ENCODE measurements around the gene WDR33. TPM values are rescaled to one million over a fixed set of nuclear protein-coding genes. Genes with fewer than 3 reads are reported as not detected.
"Not testable (repeated sequence)": the region's sequence is repeated elsewhere in the genome, so short reads cannot be mapped to it uniquely, and the experiment has no call there.

The WDR33 gene
- total RNA-seq, 1 donor from 2014 or later: 31.3 TPM

DNA sequence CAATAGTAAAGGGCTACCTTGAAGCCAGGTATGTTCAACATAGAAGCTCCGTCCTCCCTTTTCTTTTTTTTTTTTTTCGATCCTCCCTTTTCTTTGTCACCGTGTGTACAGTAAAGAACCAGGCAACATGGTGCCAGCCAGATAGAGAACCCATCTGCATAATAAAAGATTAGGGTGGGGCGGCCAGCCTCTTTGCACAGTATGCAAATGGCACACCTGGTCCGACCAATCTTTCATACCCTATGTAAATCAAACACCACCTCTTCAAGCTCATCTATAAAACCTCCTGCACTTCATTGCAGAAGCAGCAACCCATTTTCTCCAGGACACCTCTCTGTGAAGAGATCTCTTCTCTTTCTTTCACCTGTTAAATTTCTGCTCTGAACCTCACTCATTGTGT, 7.3 kb upstream of the WDR33 start:
- TF ChIP-seq, protein P1, sequence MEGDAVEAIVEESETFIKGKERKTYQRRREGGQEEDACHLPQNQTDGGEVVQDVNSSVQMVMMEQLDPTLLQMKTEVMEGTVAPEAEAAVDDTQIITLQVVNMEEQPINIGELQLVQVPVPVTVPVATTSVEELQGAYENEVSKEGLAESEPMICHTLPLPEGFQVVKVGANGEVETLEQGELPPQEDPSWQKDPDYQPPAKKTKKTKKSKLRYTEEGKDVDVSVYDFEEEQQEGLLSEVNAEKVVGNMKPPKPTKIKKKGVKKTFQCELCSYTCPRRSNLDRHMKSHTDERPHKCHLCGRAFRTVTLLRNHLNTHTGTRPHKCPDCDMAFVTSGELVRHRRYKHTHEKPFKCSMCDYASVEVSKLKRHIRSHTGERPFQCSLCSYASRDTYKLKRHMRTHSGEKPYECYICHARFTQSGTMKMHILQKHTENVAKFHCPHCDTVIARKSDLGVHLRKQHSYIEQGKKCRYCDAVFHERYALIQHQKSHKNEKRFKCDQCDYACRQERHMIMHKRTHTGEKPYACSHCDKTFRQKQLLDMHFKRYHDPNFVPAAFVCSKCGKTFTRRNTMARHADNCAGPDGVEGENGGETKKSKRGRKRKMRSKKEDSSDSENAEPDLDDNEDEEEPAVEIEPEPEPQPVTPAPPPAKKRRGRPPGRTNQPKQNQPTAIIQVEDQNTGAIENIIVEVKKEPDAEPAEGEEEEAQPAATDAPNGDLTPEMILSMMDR (IDR thresholded peaks at IDR 0.05; ENCODE audit: insufficient read depth, low read length, severe bottlenecking): no peak
- FAIRE-seq (no peak), DNase-seq (ENCODE audit: low read depth) (no peak)
- no peaks in the 10 kb centered on the region for H3K36me3 ChIP-seq (ENCODE audit: control insufficient read depth, insufficient read depth, low read length)
- H3K27me3 ChIP-seq (ENCODE audit: control insufficient read depth, insufficient read depth, low read length): no peaks in the 10 kb centered on the region
- H3K4me3 ChIP-seq (ENCODE audit: low read depth, low read length): no peak overlapping the region

DNA sequence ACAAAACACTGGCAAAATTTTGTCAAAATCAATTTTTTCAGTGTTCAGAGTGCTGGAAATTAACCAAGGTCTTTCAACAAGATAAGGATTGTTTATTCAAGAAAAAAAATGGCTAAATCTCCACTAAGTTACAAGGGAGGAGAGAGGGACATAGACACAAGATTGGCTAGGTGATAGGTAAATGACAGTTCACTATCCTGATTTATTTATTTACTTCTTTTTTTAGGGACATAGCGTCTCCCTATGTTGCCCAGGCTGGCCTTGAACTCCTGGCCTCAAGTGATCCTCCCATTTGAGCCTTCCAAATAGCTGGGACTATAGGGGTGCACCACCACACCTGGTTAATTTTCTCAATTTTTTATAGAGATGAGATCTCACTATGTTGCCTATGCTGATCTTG, 3.7 kb upstream of the WDR33 start:
- H3K36me3 ChIP-seq (ENCODE audit: control insufficient read depth, insufficient read depth, low read length): no peaks in the 10 kb centered on the region

DNA sequence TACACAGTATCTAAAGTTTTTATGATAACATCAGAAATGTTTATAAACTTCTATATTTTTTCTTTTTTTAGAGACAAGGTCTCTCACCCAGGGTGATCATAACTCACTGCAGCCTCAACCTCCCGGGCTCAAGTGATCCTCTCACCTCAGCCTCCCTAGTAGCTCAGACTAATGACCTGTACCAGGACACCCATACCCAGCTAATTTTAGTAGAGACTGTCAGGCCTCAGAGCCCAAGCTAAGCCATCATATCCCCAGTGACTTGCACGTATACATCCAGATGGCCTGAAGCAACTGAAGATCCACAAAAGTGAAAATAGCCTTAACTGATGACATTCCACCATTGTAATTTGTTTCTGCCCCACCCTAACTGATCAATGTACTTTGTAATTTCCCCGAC, 1.5 kb upstream of the WDR33 start:
- not testable (repeated sequence) for H3K27me3 ChIP-seq (ENCODE audit: control insufficient read depth, insufficient read depth, low read length); FAIRE-seq; H3K36me3 ChIP-seq (ENCODE audit: control insufficient read depth, insufficient read depth, low read length); DNase-seq (ENCODE audit: low read depth); H3K4me3 ChIP-seq (ENCODE audit: low read depth, low read length)

More for the DNA sequence above, 3.7 kb upstream of the WDR33 start:
- FAIRE-seq (no peak), DNase-seq (ENCODE audit: low read depth) (no peak)
- no peaks in the 10 kb centered on the region for H3K27me3 ChIP-seq (ENCODE audit: control insufficient read depth, insufficient read depth, low read length)
- TF ChIP-seq, protein P1 (IDR thresholded peaks at IDR 0.05; ENCODE audit: insufficient read depth, low read length, severe bottlenecking): no peak
- no peak overlapping the region for H3K4me3 ChIP-seq (ENCODE audit: low read depth, low read length)

DNA sequence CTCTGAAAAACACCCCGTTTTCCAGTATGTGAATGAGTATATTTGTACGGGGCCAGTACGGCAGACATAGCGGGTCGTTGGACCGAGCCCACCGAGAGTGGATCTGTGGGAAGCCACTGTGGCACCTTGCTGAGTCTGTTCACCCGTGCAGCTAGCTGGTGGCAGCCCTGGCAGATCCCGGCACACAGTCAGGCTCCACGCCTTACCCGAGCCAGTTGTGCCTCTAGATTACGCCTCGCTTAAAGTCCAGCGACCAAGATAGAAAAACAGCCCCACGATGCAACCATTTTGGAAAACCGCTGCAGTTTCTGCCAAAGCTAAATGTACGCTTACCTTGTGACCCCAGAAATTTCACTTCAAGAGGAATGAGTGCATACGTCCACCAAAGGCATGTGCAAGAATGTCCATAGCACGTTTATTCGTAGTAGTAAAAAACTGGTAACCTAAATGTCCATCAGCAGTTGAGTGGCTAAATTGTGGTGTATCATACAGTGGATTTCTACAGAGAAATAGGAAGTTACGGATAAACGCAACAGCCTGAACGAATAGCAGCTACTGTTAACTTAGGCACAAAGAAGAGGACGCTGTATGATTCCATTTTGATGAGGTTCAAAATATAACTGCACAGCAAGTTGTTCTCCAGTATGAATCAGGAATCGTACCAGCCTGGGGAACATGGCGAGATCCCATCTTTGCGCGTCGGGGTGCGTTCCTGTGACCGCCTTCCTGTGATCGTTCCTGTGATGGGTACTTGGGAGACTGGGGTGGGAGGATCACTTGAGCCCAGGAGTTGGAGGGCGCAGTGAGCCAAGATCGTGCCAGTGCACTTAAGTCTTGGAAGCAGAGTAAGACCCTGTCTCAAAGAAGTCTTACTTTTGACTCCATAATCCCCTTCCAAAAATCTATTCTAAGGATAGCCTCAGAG, 688 bp upstream of the WDR33 start:
- FAIRE-seq: no peak

DNA sequence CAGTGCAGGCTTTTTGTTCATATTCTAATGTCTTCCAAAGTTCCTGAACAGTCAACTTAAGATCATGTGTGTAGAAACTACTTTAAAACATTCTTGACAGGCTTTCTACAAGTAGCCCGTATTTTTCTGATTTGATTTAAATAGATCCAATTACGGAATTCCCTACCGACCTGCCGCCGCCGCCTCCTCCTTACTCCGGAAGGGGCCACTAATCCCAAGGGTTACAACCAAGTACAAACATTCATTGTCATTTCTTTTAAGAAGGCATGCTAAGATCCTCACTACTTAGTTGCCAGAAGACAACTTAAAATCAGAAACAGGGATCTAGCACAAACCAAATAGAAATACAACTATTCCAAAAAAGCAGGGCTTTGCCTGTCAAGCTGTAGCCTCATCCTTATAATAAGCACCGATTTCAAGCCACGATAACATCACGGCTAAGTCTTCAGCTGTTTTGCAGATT, 784 bp downstream of the WDR33 start:
- peak overlapping the region; percentile 55 for H3K4me3 ChIP-seq (ENCODE audit: low read depth, low read length)
- H3K36me3 ChIP-seq (ENCODE audit: control insufficient read depth, insufficient read depth, low read length): no peaks in the 10 kb centered on the region
- no peaks in the 10 kb centered on the region for H3K27me3 ChIP-seq (ENCODE audit: control insufficient read depth, insufficient read depth, low read length)
- TF ChIP-seq, protein P1 (IDR thresholded peaks at IDR 0.05; ENCODE audit: insufficient read depth, low read length, severe bottlenecking): no peak
- FAIRE-seq (no peak), DNase-seq (ENCODE audit: low read depth) (peak; percentile 44)

More for the DNA sequence above, 688 bp upstream of the WDR33 start:
- TF ChIP-seq, protein P1 (IDR thresholded peaks at IDR 0.05; ENCODE audit: insufficient read depth, low read length, severe bottlenecking): no peak
- Histone ChIP-seq H3K36me3 (ENCODE audit: control insufficient read depth, insufficient read depth, low read length) (no peaks in the 10 kb centered on the region), H3K27me3 (ENCODE audit: control insufficient read depth, insufficient read depth, low read length) (no peaks in the 10 kb centered on the region), H3K4me3 (ENCODE audit: low read depth, low read length) (peak overlapping the region; percentile 55)
- DNase-seq (ENCODE audit: low read depth): no peak

DNA sequence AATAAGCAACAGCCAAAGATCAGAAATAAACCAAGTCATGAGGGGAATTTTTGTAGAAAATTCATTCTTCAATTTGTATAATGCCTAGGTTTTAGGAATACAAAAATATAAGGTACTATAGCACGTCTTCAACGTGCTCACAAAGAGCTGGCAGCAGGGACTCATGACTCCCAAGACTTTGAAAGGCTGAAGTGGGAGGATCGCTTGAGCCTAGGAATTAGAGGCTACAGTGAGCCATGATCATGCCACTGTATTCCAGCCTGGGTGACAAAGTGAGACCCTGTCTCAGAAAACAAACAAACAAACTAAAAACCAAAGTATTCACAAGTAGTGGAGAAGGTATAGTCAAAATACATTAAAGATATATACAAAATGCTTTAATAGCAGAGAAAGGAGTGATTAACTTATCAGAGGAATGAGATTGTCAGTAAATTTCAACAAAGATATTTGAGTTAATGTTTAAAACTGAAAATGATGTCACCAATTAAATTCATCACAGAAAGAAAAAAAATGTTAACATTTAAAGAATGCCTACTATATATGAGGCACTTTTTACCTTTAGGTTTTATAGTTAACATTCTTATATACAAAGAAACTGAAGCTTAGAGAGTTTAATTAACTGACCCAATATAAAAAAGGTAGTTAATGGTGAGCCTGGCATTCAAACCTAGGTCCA, 3.2 kb downstream of the WDR33 start:
- DNase-seq (ENCODE audit: low read depth) (no peak), FAIRE-seq (no peak)
- H3K27me3 ChIP-seq (ENCODE audit: control insufficient read depth, insufficient read depth, low read length): no peaks in the 10 kb centered on the region
- H3K4me3 ChIP-seq (ENCODE audit: low read depth, low read length): no peak overlapping the region
- no peaks in the 10 kb centered on the region for H3K36me3 ChIP-seq (ENCODE audit: control insufficient read depth, insufficient read depth, low read length)
- TF ChIP-seq, protein P1 (IDR thresholded peaks at IDR 0.05; ENCODE audit: insufficient read depth, low read length, severe bottlenecking): no peak

DNA sequence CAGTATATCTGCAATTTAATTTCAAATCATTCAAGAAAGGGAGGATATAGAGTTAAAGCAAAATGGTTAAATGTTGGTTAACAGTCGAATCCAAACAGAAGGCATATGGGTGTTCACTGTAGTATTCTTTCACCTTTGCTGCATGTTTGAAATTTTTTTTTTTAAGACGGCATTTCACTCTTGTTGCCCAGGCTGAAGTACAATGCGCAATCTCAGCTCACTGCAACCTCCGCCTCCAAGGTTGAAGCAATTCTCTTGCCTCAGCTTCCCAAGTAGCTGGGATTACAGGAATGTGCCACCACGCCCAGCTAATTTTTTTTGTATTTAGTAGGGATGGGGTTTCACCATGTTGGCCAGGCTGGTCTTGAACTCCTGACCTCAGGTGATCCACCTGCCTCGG, 4.1 kb downstream of the WDR33 start:
- H3K27me3 ChIP-seq (ENCODE audit: control insufficient read depth, insufficient read depth, low read length); DNase-seq (ENCODE audit: low read depth); FAIRE-seq; H3K4me3 ChIP-seq (ENCODE audit: low read depth, low read length); H3K36me3 ChIP-seq (ENCODE audit: control insufficient read depth, insufficient read depth, low read length): not testable (repeated sequence)
